ENCODE results near the gene KIFC1. TPM values are rescaled to one million over a fixed set of nuclear protein-coding genes. Genes with fewer than 3 reads are reported as not detected.

KIFC1 gene
- total RNA-seq, 4 donors from 2014 or later = 0.64 to 1.4 TPM; not detected in 2

DNA sequence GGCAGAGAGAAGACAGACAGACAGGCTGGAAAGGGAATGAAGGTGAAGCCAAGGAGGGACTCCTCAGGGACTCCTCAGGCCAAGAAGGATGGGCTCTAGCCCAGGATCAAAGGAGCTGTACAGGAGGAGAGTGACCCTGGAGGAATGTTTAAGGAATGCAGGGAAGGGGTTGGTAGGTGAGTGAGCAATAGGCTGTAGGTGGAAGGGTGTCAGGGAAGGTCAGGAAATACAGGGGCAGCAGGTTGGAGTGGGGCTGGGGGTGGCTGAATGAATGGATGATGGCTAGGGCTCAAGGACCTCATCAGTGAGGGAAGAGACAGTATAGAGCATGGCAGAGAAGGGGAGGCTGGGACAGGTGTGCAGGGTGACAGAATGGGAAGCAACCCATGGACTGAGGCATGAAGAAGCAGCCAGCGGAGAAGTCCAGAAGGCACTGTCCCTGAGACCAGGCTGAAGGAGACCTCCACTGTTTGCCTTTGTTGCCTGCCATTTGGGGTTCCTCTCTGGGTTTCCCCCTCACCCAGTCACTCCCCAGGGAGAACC is 41.4 kb downstream of the KIFC1 start:
- Histone ChIP-seq H3K4me3 (peak overlapping the region in 1 of 4 donors; percentile 13), H3K36me3 (peaks cover 0 to 8% of the 10 kb centered on the region in 2 donors), H3K9me3 (no peaks in the 10 kb centered on the region), H3K4me1 (peaks cover 14 to 16% of the 10 kb centered on the region in 2 donors), H3K27ac (peak overlapping the region in 2 of 4 donors; percentile 5 to 31), H3K27me3 (no peaks in the 10 kb centered on the region)
- TF ChIP-seq POLR2A (IDR thresholded peaks at IDR 0.05) (no peak), CTCF (IDR thresholded peaks at IDR 0.05 in 4 of 5, conservative IDR thresholded peaks at IDR 0.05 in 1 of 5) (no peak)
- ATAC-seq (no peak), DNase-seq (no peak)
- in situ Hi-C loops (cut with MboI; ENCODE audit: low sequenced_read_pairs in 4 of 4) (no loop called here), intact Hi-C loops (cut with DNase I; ENCODE audit: low total_unique reads) (no loop called here)

GRCh38 chr6:33433544-33434191 is 42.0 kb downstream of the KIFC1 start:
- no peaks in the 10 kb centered on the region for H3K9me3 ChIP-seq
- TF ChIP-seq POLR2A (IDR thresholded peaks at IDR 0.05) (no peak), CTCF (IDR thresholded peaks at IDR 0.05 in 4 of 5, conservative IDR thresholded peaks at IDR 0.05 in 1 of 5) (no peak)
- in situ Hi-C loops (cut with MboI; ENCODE audit: low sequenced_read_pairs in 4 of 4) (no loop called here), intact Hi-C loops (cut with DNase I; ENCODE audit: low total_unique reads) (no loop called here)
- H3K27ac ChIP-seq = peak overlapping the region in 2 of 4 donors; percentile 5 to 31
- ATAC-seq (peak in 1 of 2 donors; percentile 69), DNase-seq (no peak)
- no peaks in the 10 kb centered on the region for H3K27me3 ChIP-seq
- peaks cover 11 to 14% of the 10 kb centered on the region in 2 donors for H3K4me1 ChIP-seq
- peaks cover 0 to 8% of the 10 kb centered on the region in 2 donors for H3K36me3 ChIP-seq
- H3K4me3 ChIP-seq = peak overlapping the region in 1 of 4 donors; percentile 13

GRCh38 chr6:33434961-33435360 is 43.3 kb downstream of the KIFC1 start:
- Histone ChIP-seq H3K4me1 (peaks cover 11 to 14% of the 10 kb centered on the region in 2 donors), H3K9me3 (no peaks in the 10 kb centered on the region), H3K4me3 (no peak overlapping the region), H3K27me3 (no peaks in the 10 kb centered on the region), H3K36me3 (peaks cover 0 to 8% of the 10 kb centered on the region in 2 donors), H3K27ac (no peak overlapping the region)
- intact Hi-C loops (cut with DNase I; ENCODE audit: low total_unique reads) (no loop called here), in situ Hi-C loops (cut with MboI; ENCODE audit: low sequenced_read_pairs in 4 of 4) (no loop called here)
- DNase-seq (no peak), ATAC-seq (no peak)
- TF ChIP-seq POLR2A (IDR thresholded peaks at IDR 0.05) (no peak), CTCF (IDR thresholded peaks at IDR 0.05 in 4 of 5, conservative IDR thresholded peaks at IDR 0.05 in 1 of 5) (no peak)

- in situ Hi-C loops (cut with MboI; ENCODE audit: low sequenced_read_pairs in 4 of 4) = no loop called here
- TF ChIP-seq CTCF (IDR thresholded peaks at IDR 0.05 in 4 of 5, conservative IDR thresholded peaks at IDR 0.05 in 1 of 5) (no peak), POLR2A (IDR thresholded peaks at IDR 0.05) (no peak)
- no peaks in the 10 kb centered on the region for H3K27me3 ChIP-seq
- DNase-seq (no peak), ATAC-seq (no peak)
- intact Hi-C loops (cut with DNase I; ENCODE audit: low total_unique reads) = no loop called here
- H3K4me1 ChIP-seq = peaks cover 5 to 11% of the 10 kb centered on the region in 2 donors
- no peak overlapping the region for H3K27ac ChIP-seq
- H3K9me3 ChIP-seq = no peaks in the 10 kb centered on the region
- H3K4me3 ChIP-seq = no peak overlapping the region
- peaks cover 0 to 8% of the 10 kb centered on the region in 2 donors for H3K36me3 ChIP-seq
Observed at GRCh38 chr6:33437666-33438065, 46.0 kb downstream of the KIFC1 start.

Measured in gastrocnemius medialis (tissue), 4 donors.